Measurements from ENCODE around the gene DUSP9. TPM values are rescaled to one million over a fixed set of nuclear protein-coding genes. Genes with fewer than 3 reads are reported as not detected.
"Not testable (repeated sequence)": the region's sequence is repeated elsewhere in the genome, so short reads cannot be mapped to it uniquely, and the experiment has no call there.

The DUSP9 gene, protein sequence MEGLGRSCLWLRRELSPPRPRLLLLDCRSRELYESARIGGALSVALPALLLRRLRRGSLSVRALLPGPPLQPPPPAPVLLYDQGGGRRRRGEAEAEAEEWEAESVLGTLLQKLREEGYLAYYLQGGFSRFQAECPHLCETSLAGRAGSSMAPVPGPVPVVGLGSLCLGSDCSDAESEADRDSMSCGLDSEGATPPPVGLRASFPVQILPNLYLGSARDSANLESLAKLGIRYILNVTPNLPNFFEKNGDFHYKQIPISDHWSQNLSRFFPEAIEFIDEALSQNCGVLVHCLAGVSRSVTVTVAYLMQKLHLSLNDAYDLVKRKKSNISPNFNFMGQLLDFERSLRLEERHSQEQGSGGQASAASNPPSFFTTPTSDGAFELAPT
- 0.20 TPM in 1 of 2 replicates, not detected in the other for total RNA-seq (2014; rRNA removed; shearing (Covaris generic))

GRCh38 chrX:153646620-153647373 lies at the start of gene DUSP9:
Gene DUSP9 (plus strand): TSS chrX:153647203. CDS start chrX:153647954, 751 bp downstream.
- DNase-seq (ENCODE audit: low read depth): peak; percentile 15

- peak; percentile 15 for DNase-seq (ENCODE audit: low read depth)
These were observed 48.3 kb upstream of the DUSP9 start, which contains the start of gene CCNQ for GRCh38 chrX:153598541-153599191. Gene CCNQ (minus strand): TSS chrX:153599139. CDS start chrX:153599073, 66 bp downstream.

GRCh38 chrX:153599192-153600031 lies 47.6 kb upstream of the DUSP9 start:
- peak; percentile 77 for DNase-seq (ENCODE audit: low read depth)

GRCh38 chrX:153600032-153600373 lies 47.0 kb upstream of the DUSP9 start:
- DNase-seq (ENCODE audit: low read depth): no peak

- no peak for DNase-seq (ENCODE audit: low read depth)
These were observed 46.1 kb upstream of the DUSP9 start for GRCh38 chrX:153600921-153601320.

DNA sequence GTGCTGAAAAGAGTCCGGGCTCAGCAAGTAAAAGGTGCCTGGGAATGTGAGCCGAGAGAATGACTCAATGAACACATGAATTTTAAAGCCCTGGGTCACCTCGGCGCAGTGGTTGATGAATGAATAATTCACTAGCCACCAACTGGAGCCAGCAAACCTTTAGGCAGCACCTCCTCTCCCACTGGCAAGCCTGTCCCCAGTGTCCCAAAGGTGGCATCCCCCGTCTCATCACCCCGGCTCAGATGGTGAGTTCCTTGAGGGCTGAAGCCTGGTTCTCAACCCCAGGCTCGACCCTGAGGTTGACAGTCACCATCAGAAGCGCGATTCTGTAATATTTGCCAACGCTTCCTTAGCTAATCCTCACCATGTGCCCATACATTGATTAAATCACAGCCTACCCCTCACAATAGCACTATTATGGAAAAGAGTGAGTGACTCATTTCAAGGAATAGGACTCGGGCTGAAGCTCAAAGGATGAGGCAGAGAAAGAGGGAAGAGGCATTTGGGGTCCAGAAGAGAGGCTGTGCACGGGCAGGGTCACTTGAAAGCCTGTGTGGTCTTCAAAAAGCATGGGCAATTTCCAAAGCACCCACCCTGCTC lies 45.4 kb upstream of the DUSP9 start:
- DNase-seq (ENCODE audit: low read depth): no peak

DNA sequence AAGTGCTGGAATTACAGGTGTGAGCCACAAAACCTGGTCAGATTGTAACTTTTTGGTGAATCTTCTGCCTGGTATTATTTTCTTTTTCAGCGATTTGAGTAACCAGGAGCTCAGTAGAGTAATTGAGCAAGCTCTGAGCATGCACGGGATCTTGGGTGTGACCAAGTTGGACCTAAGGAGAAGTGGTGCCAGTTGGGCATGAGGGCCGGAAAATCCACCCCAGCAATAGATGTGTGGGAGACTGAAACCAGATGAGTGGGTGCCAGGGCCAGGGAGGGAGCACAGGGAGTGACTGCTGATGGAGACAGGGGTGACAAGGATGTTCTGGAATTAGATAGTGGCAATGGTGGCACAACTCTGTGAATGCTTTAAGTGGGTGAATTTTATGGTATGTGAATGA lies 44.4 kb upstream of the DUSP9 start:
- no peak for DNase-seq (ENCODE audit: low read depth)

- DNase-seq (ENCODE audit: low read depth): no peak
These were observed 43.8 kb upstream of the DUSP9 start for GRCh38 chrX:153603131-153603656.

- DNase-seq (ENCODE audit: low read depth): not testable (repeated sequence)
These were observed 42.2 kb upstream of the DUSP9 start for GRCh38 chrX:153604666-153605380.

DNA sequence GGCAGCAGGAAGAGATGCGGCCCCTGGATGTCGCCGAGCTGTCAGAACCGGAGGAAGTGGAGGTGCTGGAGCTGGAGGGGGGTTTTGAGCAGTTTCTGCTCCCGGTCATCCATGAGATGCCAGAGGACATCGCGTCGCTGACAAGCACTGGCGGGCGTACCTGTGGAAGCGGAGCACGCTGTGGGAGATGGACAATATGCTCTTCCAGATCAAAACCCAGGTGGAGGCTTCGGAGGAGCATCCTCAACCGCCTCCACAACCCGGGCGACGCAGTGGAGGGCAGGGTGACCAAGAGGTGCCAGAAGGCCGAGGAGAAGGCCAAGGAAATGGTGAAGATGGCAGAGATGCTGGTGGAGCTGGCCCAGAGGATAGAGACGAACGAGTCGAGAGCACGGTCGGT lies 40.5 kb upstream of the DUSP9 start:
- DNase-seq (ENCODE audit: low read depth): no peak

- DNase-seq (ENCODE audit: low read depth): no peak
These were observed 38.6 kb upstream of the DUSP9 start for GRCh38 chrX:153608376-153608775.

DNA sequence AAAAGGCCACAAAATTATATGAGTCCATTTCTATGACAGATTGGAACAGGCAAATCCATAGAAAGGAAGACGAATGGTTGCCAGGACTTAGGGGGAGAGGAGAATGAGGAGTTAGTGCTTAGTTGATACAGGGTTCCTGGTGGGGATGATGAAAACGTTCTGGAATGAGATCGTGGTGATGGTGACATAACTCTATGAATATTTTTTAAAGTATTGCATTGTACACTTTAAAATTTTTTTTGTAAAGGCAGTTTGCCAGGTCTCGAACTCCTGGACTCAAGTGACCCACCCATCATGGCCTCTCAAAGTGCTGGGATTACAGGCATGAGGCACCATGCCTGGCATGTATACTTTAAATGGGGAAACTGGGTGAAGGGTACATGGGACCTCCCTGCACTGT lies 38.2 kb upstream of the DUSP9 start:
- no peak for DNase-seq (ENCODE audit: low read depth)

DNA sequence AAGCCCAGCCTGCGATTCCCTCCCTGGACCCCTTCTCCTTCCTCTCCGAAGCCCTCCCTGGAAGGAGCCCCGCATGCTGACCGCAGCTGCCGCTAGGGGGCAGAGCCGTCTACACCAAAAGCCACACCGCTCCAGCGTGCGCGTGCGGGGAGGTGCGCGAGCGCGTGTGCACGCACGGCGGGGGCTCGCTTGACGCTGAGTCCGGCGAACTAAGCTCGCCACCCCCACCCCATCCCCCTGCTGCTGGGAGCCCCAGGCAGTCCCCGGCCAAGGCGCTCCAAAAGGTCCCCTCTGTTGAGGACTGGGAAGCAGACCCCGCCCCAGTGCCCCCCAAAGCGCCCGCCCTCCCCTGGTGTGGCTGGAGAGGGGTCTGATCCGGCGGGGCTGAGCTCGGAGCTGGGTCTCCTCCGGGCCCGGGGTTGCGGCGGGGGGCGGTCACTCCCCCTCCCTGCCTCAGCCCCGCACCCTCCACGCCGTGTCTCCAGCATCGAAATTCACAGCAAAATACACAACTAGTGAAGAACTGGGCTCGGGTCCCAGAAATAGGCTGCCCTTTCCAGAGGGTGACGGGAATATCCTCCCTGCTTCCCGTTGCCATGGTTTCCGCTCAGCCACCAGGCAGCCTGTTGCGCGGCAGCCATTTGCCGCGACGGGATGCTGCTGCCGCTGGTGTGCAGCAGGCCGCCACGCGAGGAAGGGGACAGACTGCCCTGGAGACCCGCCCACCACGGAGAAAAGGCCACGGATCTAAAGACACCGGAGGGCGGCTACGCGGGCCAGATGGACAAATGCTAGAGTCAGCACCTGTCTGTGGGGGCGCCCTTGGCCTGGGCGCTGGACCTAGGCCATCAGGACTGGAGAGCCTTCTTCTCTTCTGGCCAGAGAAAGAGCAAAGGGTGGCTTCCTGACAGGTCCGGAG lies 36.8 kb upstream of the DUSP9 start:
- DNase-seq (ENCODE audit: low read depth): peak; percentile 45

- no peak for DNase-seq (ENCODE audit: low read depth)
These were observed 36.2 kb upstream of the DUSP9 start for GRCh38 chrX:153610836-153611213.

DNA sequence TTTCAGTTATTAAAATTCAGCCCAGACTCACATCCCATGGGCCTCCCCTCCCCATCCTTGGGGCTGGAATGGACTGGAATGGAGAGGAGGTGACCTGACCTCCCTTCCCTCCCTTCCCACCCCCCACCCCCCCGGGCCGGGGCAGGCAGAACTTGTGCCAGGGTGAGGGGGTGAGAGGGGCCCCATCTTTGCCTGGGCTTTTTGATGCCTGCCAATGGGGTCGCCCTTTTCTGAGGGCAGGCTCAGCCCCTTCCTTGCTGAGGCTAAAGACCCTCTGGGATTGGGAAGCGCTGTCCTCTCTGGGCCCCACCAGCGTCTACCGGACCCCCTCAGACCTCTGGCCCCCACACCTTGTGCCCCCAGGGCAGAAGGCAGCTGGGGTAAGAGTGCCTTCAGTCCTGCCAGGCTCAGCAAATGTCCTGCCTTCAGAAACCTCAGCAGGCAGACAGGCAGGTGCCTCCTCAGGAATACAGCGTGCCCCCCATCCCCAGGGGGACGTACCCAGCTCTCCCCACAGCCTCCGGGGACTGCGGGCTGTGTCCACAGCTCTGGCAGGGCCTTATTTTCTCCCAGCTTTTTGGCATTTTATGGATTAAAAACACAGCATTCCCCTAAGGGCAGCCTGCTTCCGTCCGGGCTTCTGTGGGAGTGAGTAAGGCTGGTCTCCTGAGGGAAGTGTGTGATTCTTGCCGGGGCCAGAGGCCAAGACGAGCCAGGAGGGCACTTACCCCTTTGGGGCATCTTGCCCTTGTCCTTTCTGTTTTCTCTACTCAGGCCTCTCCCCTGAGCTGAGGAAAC lies 35.5 kb upstream of the DUSP9 start:
- DNase-seq (ENCODE audit: low read depth): peak; percentile 2

DNA sequence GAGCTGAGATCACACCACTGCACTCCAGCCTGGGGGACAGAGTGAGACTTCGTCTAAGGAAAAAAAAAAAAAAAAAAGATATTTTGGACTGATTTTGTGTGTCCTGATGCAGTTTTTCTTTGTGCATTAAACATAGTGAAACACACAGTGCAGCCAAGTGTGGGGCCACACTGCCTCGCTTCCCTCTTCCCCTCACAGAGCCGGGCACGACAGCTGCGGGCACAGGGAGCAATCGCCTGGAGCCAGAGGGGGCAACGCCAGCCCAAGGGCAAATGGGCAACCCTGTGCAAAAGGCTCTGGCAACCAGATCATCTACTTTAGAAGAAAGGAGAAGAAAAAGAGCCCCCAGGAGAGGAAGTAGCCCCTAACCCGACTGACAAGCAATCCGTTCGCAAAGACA lies 34.6 kb upstream of the DUSP9 start:
- DNase-seq (ENCODE audit: low read depth): no peak

DNA sequence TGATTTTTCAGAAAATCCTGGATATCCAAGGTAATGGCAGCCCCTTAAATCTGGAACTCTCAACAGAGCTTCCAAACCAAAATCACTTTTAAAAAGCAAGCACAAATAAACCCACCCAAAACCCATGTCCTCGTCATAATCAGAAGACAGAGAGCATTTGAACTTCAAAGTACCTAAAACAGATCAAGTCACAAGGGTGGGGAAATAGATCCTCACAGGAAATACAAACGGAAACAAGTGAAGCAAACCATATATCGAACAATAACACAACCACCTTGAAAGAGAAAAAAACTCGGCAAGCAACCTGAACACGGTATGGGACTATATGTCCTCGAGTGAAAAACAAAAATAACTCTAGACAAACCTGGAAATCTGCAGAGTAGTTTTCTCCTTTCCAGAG lies 32.2 kb upstream of the DUSP9 start:
- DNase-seq (ENCODE audit: low read depth): no peak

DNA sequence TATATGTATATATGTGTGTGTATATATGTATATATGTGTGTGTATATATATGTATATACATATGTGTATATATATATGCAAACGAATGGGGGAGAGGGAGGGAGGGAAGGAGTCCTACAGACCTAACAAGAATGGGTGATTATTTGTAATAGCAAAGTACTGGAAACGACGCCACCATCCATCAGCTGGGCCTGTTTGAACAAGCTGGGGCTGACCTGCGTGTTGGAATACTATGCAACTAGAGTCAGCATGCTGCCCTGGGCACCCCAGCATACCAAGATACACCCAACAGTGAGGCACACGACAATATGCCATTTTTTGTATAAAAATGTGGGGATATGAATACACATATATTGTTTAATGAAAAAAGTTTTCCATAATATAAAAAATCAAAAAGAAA lies 26.4 kb upstream of the DUSP9 start:
- no peak for DNase-seq (ENCODE audit: low read depth)

All from RPMI7951 (cell line).